ENCODE measurements around the gene ASB18. TPM values are rescaled to one million over a fixed set of nuclear protein-coding genes. Genes with fewer than 3 reads are reported as not detected.

ASB18 gene
- total and polyA plus RNA-seq, 8 donors = not detected

DNA sequence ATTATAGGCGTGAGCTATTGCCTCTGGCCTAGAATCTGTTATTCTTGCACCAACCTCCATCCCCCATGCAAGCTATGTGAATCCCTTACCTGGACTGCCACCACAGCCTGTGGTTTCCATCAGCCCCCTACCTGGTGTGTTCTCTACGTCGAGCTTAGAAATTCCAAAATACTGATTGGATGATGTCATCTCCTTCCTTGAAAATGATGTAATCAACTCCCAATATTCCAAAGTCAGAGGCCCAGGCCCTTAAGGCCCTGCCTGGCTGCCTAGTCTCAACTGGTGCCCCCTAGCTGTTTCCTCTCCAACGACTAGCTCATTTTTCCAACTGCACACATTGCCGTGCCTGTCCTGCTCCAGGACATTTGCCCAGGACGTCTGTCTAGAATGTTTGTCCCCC, 54.7 kb downstream of the ASB18 start:
- Histone ChIP-seq H3K27ac (no peak overlapping the region), H3K36me3 (no peaks in the 10 kb centered on the region), H3K4me1 (no peaks in the 10 kb centered on the region), H3K27me3 (peaks cover 5 to 55% (median 23%) of the 10 kb centered on the region in 3 donors), H3K4me3 (no peak overlapping the region), H3K9me3 (peaks cover 0 to 22% (median 20%) of the 10 kb centered on the region in 4 donors)
- WGBS, 5 donors = 58 to 78% (median 64%) methylated on average over 6 of the region's 6 CpGs
- TF ChIP-seq POLR2AphosphoS5 (IDR thresholded peaks at IDR 0.05) = no peak
- no peak for TF ChIP-seq POLR2A (IDR thresholded peaks at IDR 0.05)
- no peak for TF ChIP-seq EP300 (IDR thresholded peaks at IDR 0.05)
- TF ChIP-seq, protein P1, sequence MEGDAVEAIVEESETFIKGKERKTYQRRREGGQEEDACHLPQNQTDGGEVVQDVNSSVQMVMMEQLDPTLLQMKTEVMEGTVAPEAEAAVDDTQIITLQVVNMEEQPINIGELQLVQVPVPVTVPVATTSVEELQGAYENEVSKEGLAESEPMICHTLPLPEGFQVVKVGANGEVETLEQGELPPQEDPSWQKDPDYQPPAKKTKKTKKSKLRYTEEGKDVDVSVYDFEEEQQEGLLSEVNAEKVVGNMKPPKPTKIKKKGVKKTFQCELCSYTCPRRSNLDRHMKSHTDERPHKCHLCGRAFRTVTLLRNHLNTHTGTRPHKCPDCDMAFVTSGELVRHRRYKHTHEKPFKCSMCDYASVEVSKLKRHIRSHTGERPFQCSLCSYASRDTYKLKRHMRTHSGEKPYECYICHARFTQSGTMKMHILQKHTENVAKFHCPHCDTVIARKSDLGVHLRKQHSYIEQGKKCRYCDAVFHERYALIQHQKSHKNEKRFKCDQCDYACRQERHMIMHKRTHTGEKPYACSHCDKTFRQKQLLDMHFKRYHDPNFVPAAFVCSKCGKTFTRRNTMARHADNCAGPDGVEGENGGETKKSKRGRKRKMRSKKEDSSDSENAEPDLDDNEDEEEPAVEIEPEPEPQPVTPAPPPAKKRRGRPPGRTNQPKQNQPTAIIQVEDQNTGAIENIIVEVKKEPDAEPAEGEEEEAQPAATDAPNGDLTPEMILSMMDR (IDR thresholded peaks at IDR 0.05) = no peak
- no peak for DNase-seq
- intact Hi-C loops (cut with DNase I; ENCODE audit: low total_unique reads) = no loop called here

DNA sequence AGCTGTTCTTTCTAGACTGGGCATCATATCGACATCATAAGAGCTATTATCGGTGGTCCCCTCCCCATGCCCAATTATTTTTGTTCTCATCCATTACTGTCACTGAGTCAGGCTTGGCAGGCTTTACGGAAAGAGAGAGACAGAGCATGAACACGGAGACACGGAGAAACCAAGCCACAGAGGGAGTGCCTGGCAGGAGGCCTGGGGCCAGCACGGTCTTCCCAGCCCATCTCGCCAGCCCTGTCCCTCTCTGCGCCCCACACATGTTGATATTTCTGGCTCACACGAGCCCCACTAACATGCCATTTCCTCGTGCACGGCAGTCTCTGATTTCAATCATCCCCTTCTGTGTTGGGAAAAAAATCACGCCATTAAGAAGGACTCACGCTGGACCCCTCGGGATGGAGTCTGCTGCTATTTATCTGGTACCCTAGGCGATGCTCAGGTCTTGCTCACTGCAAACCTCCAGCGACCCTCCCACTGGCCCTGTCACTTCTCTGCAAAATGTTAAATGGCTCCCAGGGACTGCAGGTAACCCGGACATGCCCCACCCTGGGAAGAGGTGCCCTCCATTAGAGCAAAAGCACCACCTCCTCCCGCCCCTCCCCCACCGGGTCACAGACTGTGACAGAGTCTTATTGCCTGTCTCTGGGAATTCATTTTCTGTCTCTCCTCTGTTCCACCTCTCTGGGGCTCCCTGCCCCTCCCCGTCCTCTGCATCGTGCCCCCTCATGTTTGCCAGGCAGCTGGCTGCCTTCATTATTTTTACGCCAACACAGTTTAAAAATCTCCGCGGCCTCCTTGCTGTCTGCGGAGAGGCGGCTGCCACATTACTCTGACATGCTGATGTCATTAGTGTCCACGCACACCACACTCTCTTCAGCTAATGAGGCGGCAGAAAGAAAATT, 55.9 kb downstream of the ASB18 start:
- H3K4me1 ChIP-seq = no peaks in the 10 kb centered on the region
- intact Hi-C loops (cut with DNase I; ENCODE audit: low total_unique reads) = no loop called here
- no peak for DNase-seq
- WGBS, 5 donors = 67 to 77% (median 73%) methylated on average over 28 of the region's 28 CpGs
- no peak overlapping the region for H3K27ac ChIP-seq
- H3K4me3 ChIP-seq = no peak overlapping the region
- H3K27me3 ChIP-seq = peaks cover 0 to 47% (median 15%) of the 10 kb centered on the region in 3 donors
- H3K9me3 ChIP-seq = peaks cover 0 to 22% (median 20%) of the 10 kb centered on the region in 4 donors
- H3K36me3 ChIP-seq = no peaks in the 10 kb centered on the region
- TF ChIP-seq POLR2AphosphoS5 (IDR thresholded peaks at IDR 0.05) = no peak
- TF ChIP-seq EP300 (IDR thresholded peaks at IDR 0.05) = no peak
- TF ChIP-seq, protein P1 (IDR thresholded peaks at IDR 0.05) = no peak
- TF ChIP-seq POLR2A (IDR thresholded peaks at IDR 0.05) = no peak

DNA sequence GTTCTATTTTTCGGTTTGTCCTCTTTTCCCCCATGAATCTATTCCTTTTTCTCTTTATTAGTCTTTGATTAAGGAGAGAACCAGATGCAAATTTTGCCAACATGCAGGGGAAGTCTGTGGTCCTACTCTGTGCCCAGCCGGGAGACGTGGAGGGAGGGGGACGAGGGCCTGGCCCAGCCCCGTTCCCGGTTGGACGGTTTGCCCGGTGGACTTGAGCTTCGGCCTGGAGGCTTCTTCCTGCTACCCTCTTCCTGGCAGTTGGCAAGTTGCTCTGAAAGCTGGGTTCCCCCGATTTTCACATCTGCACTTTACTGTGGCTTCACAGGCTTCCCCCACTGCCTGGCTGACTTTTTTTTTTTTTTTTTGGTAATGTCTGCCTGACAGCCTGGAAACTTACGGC, 56.7 kb downstream of the ASB18 start:
- Histone ChIP-seq H3K27ac (no peak overlapping the region), H3K4me3 (no peak overlapping the region), H3K36me3 (no peaks in the 10 kb centered on the region), H3K4me1 (no peaks in the 10 kb centered on the region), H3K9me3 (peaks cover 0 to 22% (median 20%) of the 10 kb centered on the region in 4 donors), H3K27me3 (peaks cover 0 to 39% (median 15%) of the 10 kb centered on the region in 3 donors)
- intact Hi-C loops (cut with DNase I; ENCODE audit: low total_unique reads) = no loop called here
- no peak for DNase-seq
- 82 to 88% (median 86%) methylated on average over 11 of the region's 11 CpGs for WGBS, 5 donors
- TF ChIP-seq, protein P1 (IDR thresholded peaks at IDR 0.05) = no peak
- no peak for TF ChIP-seq POLR2AphosphoS5 (IDR thresholded peaks at IDR 0.05)
- no peak for TF ChIP-seq EP300 (IDR thresholded peaks at IDR 0.05)
- no peak for TF ChIP-seq POLR2A (IDR thresholded peaks at IDR 0.05)

DNA sequence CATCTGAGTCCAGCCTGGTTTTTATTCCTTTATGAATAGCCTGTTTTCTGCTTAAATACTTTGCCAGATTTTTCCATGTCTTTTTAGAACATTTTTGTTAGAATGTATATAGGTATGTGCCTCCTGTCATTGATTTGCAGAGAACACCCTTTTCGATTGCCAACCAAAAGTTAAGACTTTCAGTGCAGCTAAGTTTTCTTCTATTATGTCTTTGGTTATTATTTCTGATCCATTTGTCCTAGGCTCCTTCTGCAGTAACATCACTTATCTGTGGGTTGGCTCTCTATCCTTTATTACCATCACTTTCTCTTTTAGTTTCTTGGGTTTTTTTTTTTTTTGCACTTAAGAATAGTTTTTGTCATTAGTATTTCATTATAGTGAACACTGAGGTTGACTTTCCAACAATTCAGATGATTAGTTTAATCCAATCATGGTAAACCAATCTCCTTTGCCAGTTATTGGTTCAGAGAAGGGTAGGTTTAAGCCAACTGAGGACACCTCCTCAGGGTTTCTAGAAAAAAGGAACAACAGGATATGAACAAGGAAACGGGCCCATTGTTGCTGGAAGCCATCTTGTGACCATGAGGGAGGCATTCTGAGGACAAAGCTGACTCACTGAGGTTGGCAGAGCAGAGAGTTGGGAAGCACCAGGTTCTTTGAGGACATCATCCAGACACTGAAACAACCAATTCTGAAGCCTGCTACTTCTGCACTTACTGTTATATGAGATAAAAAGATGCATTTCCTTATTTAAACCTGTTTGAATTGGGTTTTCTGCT, 58.1 kb downstream of the ASB18 start:
- Histone ChIP-seq H3K27me3 (peaks cover 0 to 30% (median 8%) of the 10 kb centered on the region in 3 donors), H3K27ac (no peak overlapping the region), H3K4me1 (no peaks in the 10 kb centered on the region), H3K9me3 (peaks cover 0 to 22% (median 20%) of the 10 kb centered on the region in 4 donors), H3K36me3 (no peaks in the 10 kb centered on the region), H3K4me3 (no peak overlapping the region)
- WGBS, 5 donors = 72 to 77% (median 75%) methylated on average over 2 of the region's 2 CpGs
- TF ChIP-seq, protein P1 (IDR thresholded peaks at IDR 0.05) = no peak
- TF ChIP-seq POLR2A (IDR thresholded peaks at IDR 0.05) = no peak
- TF ChIP-seq POLR2AphosphoS5 (IDR thresholded peaks at IDR 0.05) = no peak
- TF ChIP-seq EP300 (IDR thresholded peaks at IDR 0.05) = no peak
- intact Hi-C loops (cut with DNase I; ENCODE audit: low total_unique reads) = no loop called here
- DNase-seq = no peak

All from stomach (tissue), 9 donors.